ENCODE data around the gene SRPK2.
A peak's percentile ranks its signal among the peaks of the same experiment; 100 is the strongest.

SRPK2 gene

DNA sequence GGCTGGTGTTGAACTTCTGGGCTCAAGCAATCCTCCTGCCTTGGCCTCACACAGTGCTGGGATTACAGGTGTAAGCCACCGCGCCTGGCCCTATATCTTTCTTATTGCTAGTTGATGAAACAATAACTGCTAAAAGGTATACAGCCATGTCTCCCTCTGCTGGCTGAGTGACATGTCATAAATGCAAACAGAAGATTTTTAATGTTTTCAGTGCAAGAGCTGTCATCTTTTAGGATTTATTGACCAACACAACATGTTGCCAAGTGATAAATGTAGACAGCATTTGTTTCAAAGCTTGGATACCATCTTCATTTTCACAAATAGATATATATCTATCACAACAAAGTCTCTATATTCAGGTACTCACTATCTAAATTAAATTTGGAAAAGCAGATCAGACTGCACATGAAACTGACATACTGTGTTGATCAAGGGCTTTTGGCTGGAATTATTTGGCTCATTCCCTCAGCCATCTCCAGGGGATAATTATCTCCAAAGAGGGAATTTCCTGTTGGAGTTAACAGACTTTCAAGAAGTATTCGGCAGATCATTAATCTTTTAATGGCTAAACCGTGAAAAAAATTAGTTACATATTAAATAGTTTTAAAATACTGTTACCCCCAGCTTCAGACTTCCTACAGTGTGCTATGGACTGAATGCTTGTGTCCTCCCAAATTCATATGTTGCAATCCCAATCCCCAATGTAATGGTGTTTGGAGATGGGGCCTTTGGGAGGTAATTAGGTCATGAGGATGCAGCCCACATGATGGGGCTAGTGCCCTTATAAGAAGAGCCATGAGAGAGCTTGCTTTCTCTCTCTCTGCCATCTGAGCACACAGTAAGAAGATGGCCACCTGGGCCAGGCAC is 41.3 kb upstream of the SRPK2 start:
- no peak overlapping the region for H3K9ac ChIP-seq (ENCODE audit: low read depth, low read length, poor library complexity, severe bottlenecking)
- H3K79me2 ChIP-seq (ENCODE audit: insufficient read depth, low read length), result no peaks in the 10 kb centered on the region
- no peaks in the 10 kb centered on the region for H3K9me3 ChIP-seq (ENCODE audit: insufficient read depth, low read depth, low read length)
- no peak overlapping the region for H3K4me2 ChIP-seq (ENCODE audit: low read depth, low read length, poor library complexity, severe bottlenecking)
- H3K27me3 ChIP-seq (ENCODE audit: insufficient read depth, low read length, poor library complexity, severe bottlenecking), result no peaks in the 10 kb centered on the region
- H3K4me1 ChIP-seq (ENCODE audit: insufficient read depth, low read length, poor library complexity, severe bottlenecking), result no peaks in the 10 kb centered on the region
- no peak overlapping the region for H2AFZ ChIP-seq (ENCODE audit: low read length)
- H3K4me3 ChIP-seq (ENCODE audit: low read length, poor library complexity, severe bottlenecking), result no peak overlapping the region
- no peaks in the 10 kb centered on the region for H4K20me1 ChIP-seq (ENCODE audit: insufficient read depth, low read length, poor library complexity, severe bottlenecking)
- H3F3A ChIP-seq (ENCODE audit: low read depth), result no peaks in the 10 kb centered on the region
- H3K36me3 ChIP-seq (ENCODE audit: insufficient read depth, low read length), result no peaks in the 10 kb centered on the region
- TF ChIP-seq EZH2phosphoT487 (IDR thresholded peaks at IDR 0.05; ENCODE audit: borderline replicate concordance), result no peak
- TF ChIP-seq, protein P1, sequence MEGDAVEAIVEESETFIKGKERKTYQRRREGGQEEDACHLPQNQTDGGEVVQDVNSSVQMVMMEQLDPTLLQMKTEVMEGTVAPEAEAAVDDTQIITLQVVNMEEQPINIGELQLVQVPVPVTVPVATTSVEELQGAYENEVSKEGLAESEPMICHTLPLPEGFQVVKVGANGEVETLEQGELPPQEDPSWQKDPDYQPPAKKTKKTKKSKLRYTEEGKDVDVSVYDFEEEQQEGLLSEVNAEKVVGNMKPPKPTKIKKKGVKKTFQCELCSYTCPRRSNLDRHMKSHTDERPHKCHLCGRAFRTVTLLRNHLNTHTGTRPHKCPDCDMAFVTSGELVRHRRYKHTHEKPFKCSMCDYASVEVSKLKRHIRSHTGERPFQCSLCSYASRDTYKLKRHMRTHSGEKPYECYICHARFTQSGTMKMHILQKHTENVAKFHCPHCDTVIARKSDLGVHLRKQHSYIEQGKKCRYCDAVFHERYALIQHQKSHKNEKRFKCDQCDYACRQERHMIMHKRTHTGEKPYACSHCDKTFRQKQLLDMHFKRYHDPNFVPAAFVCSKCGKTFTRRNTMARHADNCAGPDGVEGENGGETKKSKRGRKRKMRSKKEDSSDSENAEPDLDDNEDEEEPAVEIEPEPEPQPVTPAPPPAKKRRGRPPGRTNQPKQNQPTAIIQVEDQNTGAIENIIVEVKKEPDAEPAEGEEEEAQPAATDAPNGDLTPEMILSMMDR (conservative IDR thresholded peaks at IDR 0.05; ENCODE audit: low read length), result peak; percentile 69
- H3K9me2 ChIP-seq (replicated peaks; ENCODE audit: low read depth, low read length), result no peaks in the 10 kb centered on the region

DNA sequence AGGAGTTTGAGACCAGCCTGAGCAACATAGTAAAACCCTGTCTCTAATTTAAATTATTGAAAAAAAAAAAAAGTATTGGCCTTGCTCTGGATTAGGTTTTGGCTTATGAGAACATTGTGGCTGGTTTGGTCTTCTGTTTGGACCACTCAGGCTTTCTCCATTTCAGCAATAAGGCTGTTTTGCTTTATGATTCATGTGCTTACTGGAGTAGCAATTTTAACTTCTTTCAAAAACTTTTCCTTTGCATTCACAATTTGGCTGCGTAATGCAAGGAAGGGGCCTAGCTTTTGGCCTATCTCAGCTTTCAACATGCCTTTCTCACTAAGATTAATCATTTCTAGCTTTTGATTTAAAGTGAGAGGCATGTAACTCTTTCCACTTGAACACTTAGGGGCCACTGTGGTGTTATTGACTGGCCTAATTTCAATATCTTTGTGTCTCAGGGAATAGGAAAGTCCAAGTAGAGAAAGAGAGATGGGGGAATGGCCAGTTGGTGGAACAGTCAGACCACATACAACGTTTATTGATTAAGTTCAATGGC is 38.0 kb upstream of the SRPK2 start:
- Histone ChIP-seq H3K9me2 (replicated peaks; ENCODE audit: low read depth, low read length) (no peaks in the 10 kb centered on the region), H3K4me3 (ENCODE audit: low read length, poor library complexity, severe bottlenecking) (no peak overlapping the region), H2AFZ (ENCODE audit: low read length) (no peak overlapping the region), H3K36me3 (ENCODE audit: insufficient read depth, low read length) (no peaks in the 10 kb centered on the region), H3K79me2 (ENCODE audit: insufficient read depth, low read length) (no peaks in the 10 kb centered on the region), H3K4me2 (ENCODE audit: low read depth, low read length, poor library complexity, severe bottlenecking) (no peak overlapping the region), H3F3A (ENCODE audit: low read depth) (no peaks in the 10 kb centered on the region), H3K9ac (ENCODE audit: low read depth, low read length, poor library complexity, severe bottlenecking) (no peak overlapping the region), H3K4me1 (ENCODE audit: insufficient read depth, low read length, poor library complexity, severe bottlenecking) (no peaks in the 10 kb centered on the region), H4K20me1 (ENCODE audit: insufficient read depth, low read length, poor library complexity, severe bottlenecking) (no peaks in the 10 kb centered on the region), H3K9me3 (ENCODE audit: insufficient read depth, low read depth, low read length) (no peaks in the 10 kb centered on the region), H3K27me3 (ENCODE audit: insufficient read depth, low read length, poor library complexity, severe bottlenecking) (no peaks in the 10 kb centered on the region)
- no peak for TF ChIP-seq EZH2phosphoT487 (IDR thresholded peaks at IDR 0.05; ENCODE audit: borderline replicate concordance)
- TF ChIP-seq, protein P1 (conservative IDR thresholded peaks at IDR 0.05; ENCODE audit: low read length), result no peak

DNA sequence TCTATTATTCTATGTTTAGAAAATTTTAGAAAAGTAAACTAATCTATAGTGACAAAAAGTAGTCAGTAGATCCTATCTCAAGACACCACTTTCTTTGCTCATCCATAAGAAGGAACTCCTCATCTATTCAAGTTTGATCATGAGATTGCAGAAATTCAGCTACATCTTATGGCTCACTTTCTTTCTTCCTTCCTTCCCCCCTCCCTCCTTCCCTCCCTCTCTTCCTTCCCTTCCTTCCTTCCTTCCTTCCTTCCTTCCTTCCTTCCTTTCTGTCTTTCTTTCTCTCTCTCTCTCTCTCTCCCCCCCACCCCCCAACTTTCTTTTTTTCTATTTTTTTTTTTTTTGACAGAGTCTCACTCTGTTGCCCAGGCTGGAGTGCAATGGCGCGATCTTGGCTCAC is 35.3 kb upstream of the SRPK2 start:
- H3K9me2 ChIP-seq (replicated peaks; ENCODE audit: low read depth, low read length), result no peaks in the 10 kb centered on the region
- H3K27me3 ChIP-seq (ENCODE audit: insufficient read depth, low read length, poor library complexity, severe bottlenecking), result no peaks in the 10 kb centered on the region
- H3K9ac ChIP-seq (ENCODE audit: low read depth, low read length, poor library complexity, severe bottlenecking), result no peak overlapping the region
- H3F3A ChIP-seq (ENCODE audit: low read depth), result no peaks in the 10 kb centered on the region
- no peaks in the 10 kb centered on the region for H3K4me1 ChIP-seq (ENCODE audit: insufficient read depth, low read length, poor library complexity, severe bottlenecking)
- no peaks in the 10 kb centered on the region for H4K20me1 ChIP-seq (ENCODE audit: insufficient read depth, low read length, poor library complexity, severe bottlenecking)
- no peaks in the 10 kb centered on the region for H3K79me2 ChIP-seq (ENCODE audit: insufficient read depth, low read length)
- no peak overlapping the region for H3K4me3 ChIP-seq (ENCODE audit: low read length, poor library complexity, severe bottlenecking)
- no peak for TF ChIP-seq EZH2phosphoT487 (IDR thresholded peaks at IDR 0.05; ENCODE audit: borderline replicate concordance)
- TF ChIP-seq, protein P1 (conservative IDR thresholded peaks at IDR 0.05; ENCODE audit: low read length), result no peak
- H3K36me3 ChIP-seq (ENCODE audit: insufficient read depth, low read length), result no peaks in the 10 kb centered on the region
- no peak overlapping the region for H2AFZ ChIP-seq (ENCODE audit: low read length)
- no peak overlapping the region for H3K4me2 ChIP-seq (ENCODE audit: low read depth, low read length, poor library complexity, severe bottlenecking)
- no peaks in the 10 kb centered on the region for H3K9me3 ChIP-seq (ENCODE audit: insufficient read depth, low read depth, low read length)

Measured in Loucy (cell line).